Measurements from ENCODE around the gene PYGB. TPM values are rescaled to one million over a fixed set of nuclear protein-coding genes. Genes with fewer than 3 reads are reported as not detected.

The PYGB gene
- total RNA-seq, 4 donors from 2014 or later: 63.7 to 94.6 (median 82.4) TPM

GRCh38 chr20:25209911-25210310 is 38.0 kb upstream of the PYGB start:
- TF ChIP-seq CTCF (IDR thresholded peaks at IDR 0.05): no peak
- no peak for ATAC-seq (ENCODE audit: low FRiP score)
- no peak for DNase-seq (ENCODE audit: low spot score)

- no peak for TF ChIP-seq CTCF (IDR thresholded peaks at IDR 0.05)
- DNase-seq (ENCODE audit: low spot score) (no peak), ATAC-seq (ENCODE audit: low FRiP score) (no peak)
Measured at GRCh38 chr20:25211273-25211672, 36.6 kb upstream of the PYGB start.

GRCh38 chr20:25212242-25212641 is 35.6 kb upstream of the PYGB start:
- no peak for ATAC-seq (ENCODE audit: low FRiP score)
- no peak for DNase-seq (ENCODE audit: low spot score)
- no peak for TF ChIP-seq CTCF (IDR thresholded peaks at IDR 0.05)

GRCh38 chr20:25213566-25214425 is 34.1 kb upstream of the PYGB start:
- ATAC-seq (ENCODE audit: low FRiP score) (no peak), DNase-seq (ENCODE audit: low spot score) (no peak)
- TF ChIP-seq CTCF (IDR thresholded peaks at IDR 0.05): no peak

- DNase-seq (ENCODE audit: low spot score): no peak
- TF ChIP-seq CTCF (IDR thresholded peaks at IDR 0.05): no peak
- ATAC-seq (ENCODE audit: low FRiP score): no peak
Measured at GRCh38 chr20:25214426-25214790, 33.5 kb upstream of the PYGB start.

GRCh38 chr20:25214819-25215218 is 33.1 kb upstream of the PYGB start:
- ATAC-seq (ENCODE audit: low FRiP score) (no peak), DNase-seq (ENCODE audit: low spot score) (no peak)
- TF ChIP-seq CTCF (IDR thresholded peaks at IDR 0.05): no peak

GRCh38 chr20:25215521-25215920 is 32.4 kb upstream of the PYGB start:
- ATAC-seq (ENCODE audit: low FRiP score): no peak
- DNase-seq (ENCODE audit: low spot score): no peak
- TF ChIP-seq CTCF (IDR thresholded peaks at IDR 0.05): no peak
